GM19023 (cell line): ENCODE results near the gene C2CD4D.

Experiments used
- ATAC-seq: cut with Tn5 transposase; IDR thresholded peaks from one replicate; pipeline ENCODE4 v1.9.1; 2021; ENCODE audit warnings: mild to moderate bottlenecking, moderate library complexity; ENCODE audit not compliant: unreplicated experiment

Gene C2CD4D

DNA sequence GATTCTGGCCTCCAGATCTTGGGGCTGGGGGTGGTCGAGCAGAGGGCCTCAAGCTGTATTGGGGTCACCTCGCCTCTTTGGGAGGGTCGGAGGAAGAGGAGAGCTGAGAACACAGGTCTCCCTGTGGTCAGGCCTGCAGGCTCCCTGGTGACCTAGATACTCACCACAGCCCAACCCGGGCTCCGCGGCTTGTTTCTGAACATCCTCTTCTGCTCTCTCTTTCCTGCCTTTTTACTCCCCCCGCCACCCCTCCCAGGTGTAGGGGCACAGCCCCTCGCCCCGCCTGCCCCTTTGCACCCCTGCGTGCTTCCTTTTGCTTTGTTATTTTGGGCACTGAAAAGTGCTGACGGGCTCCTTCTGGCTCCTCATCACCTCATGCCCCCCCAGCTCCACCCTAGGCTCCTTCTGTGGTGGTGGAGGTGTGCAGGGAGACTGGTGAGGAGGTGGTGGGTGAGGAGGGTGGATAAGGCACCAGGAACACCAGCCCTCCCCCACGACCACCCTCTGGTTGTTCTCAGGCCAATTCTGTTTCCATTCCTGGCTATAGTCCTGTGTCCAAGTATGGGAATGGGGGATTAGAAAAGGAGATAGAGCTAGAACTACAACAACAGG lies 23.8 kb downstream of the C2CD4D start:
- ATAC-seq, result no peak

DNA sequence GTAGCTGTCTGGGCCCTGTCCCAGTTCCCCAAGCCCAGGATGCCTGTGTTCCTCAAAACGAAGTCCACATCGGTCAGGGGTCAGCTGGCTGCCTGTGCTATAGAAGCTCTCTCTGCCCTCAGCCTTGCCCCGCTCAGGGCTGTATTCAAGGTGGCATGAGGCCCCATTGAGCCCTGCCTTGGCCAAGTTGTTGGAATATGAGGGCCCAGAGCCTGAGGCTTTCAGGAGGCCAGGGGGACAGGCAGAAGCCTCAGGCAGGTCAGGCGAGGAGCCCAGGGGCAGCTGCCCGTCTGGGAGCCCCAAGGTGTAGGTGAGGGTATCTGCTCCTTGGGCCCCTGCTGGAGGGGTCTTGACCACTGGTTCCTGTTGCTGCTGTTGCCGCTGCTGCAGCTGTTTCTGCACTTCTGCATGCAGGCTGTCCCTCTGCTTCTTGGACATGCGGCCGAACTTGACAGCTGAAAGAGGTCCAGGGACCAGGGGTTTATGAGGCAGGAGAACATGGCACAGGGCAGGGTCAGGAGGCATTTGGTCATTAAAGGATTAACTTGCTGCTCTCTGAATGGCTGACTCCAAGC lies 24.6 kb downstream of the C2CD4D start:
- no peak for ATAC-seq

DNA sequence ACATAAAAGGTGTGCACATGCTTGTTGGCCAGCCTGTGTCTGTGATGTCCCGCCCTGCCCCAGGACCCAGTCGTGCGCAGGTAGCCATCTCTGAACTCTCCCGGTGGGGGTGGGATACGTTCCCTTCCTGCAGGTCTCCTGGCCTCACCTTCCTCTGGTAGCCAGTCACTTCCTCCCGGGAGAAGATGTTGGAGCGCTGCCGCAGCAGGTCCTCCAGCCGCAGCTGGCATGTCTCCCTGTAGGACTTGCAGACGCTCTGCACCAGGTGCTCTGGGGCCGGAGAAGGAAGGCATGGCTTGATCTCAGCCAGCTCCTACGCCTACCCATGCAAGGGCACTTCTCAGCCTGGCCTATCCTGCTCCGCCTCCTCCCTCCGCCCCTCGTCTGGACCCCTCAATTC lies 25.2 kb downstream of the C2CD4D start:
- no peak for ATAC-seq

DNA sequence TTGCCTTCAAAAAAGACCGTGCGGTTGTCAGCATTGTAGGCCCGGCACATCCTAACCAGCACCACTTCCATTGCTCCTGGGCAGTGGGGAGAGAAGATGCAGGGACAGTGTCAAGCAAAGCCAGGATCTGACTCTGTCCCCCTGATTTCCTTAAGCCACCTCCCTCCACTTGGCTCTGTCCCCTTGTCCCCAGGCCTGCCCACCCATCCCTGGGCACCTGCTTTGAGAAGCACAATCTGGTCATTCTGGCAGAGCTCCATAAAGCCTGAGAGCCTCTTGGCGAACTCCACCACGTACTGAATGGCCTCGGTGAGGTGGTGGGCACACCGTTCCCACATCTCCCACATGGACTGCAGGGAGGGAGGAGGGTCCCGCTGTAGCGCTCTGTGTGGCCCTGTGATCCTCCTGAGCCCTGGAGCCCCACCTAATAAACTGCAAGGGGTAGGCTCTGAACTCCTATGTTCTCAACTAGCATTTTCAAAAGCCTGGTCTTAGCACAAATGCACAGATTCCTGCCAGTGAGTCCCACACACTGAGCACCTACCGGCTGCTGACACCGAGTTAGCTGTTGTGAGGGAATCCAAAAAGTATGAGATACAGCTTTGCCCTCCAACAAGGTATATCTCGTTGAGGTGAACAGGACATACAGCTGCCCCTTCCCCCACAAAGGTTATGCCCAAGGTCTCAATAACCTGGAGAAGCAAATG lies 26.2 kb downstream of the C2CD4D start:
- no peak for ATAC-seq

DNA sequence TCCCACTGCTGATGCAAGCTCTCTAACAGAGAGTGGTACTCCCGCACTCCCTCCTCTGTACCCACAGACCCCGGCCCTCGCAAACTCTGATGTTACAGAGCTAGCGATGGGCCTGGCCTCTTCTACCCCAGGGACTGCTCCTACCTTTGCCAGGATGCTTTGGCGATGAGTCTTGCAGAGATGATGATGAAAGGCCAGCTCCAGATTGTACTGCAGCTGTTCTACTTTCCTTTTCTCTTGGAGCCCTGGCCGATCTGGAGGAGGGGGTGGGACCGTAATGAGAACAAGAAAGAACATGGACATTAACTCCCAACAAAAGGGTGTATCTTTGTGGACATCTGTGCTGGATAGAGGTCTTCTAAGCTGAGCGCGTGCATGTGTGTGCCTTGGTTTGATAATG lies 28.4 kb downstream of the C2CD4D start:
- no peak for ATAC-seq

DNA sequence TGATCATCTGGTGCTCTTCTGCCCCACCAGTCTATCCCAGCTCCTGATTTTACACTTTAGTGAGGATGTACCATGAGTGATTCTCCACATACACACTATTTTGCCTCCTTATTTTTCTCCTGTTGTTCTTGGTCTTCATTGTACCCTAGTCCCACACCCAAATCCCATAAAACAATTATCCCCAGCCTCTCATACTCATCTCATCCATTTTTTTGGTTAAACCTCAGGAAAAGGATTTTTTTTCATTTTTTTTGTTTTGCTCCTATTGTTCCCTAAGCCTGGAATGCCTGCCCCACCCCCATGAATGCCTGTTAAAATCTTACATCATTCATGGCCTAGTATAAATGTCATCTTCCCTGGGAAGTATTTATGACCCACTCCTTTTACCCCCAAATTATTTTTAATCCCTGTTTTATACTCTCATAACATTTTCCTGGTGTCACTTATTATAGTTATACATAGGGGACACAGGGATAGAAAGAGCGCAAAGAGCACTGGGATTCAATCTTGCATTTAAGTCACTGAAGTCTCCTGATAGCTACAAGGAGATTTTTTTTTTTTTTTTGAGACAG lies 29.5 kb downstream of the C2CD4D start:
- no peak for ATAC-seq

DNA sequence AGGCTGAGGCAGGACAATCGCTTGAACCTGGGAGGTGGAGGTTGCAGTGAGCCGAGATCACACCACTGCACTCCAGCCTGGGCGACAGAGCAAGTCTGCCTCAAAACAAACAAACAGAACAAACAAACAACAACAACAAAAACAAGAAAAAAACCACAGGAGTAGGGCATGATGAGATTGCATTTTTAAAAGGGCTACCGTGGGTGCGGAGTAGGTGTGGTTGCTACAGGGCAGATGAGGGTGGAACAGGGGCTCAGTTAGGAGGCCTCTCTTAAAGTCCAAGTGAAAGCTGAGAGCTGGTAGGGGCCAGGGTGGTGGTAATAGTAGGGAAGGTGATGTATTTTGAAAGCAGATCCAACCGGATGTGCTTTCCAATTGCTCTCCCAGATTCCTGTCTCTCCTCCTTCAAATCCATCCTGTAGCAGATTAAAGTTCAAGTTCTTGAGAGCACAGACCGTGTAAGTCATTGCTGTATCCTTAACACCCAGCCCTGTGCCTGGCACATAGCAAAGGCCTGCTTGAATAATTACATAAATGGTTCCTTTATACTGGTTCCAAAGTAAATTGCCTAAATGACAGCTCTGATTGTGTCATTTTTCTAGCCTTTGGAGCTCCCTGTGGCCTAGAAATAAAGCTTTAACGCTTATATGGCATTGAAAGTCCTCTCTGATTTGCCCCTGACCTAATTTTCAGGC lies 30.2 kb downstream of the C2CD4D start:
- ATAC-seq, result no peak

DNA sequence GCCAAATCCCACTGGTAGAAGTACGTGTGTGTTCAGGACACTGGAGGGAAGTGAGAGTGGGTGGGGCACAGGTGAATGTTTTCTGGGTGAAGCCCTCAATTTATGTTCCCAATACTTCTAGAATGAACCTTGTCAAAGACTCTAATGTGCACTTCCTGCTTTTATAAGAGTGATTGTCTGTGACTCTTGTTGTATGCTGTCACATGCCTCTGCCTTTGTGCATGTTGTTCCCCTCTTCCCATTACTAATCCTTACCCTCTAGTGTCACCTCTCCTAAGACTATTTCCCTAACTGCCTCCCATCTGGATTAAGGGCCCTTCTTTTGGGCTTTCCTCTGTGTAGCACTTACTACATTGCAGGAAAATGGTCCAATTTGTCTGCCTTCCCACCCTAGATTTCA lies 31.9 kb downstream of the C2CD4D start:
- no peak for ATAC-seq

DNA sequence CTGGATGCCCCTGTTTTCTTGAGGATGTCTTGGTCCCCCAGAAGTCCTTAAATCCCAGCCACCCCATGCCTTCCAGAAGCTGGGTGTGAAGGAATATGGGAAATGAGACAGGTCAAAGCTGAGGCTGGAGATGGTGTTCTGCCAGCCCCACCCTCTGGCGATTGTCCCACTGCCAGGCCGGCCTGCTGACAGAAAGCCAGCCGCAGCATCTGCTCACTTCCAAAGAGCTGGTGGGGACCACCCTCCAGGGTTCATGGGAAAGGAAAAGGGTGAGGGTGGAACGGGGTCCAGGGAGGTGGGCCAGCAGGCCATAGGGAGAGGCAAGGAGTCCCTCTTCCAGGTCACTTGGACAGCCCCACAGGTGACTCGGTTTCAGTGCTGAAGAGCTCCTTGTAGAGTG lies 32.5 kb downstream of the C2CD4D start:
- ATAC-seq, result no peak

DNA sequence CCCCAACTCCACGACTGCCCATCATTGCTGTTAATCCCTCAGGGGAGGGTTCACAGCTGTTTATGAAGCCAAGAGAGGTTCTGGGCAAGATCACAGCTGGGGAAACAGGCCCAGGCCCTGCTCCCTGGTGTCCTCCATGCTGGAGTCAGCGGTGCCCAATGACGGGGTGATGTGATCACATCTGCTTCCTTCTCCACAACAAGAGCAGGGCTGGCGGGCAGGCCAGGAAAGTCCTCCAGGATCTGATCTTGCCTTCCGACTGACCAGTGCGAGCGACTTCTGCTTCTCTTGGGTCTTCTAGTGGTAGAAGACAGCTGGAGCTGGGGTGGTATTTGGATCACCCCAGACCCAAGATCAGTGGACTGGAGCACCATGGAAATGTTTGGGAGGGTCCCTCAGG lies 33.5 kb downstream of the C2CD4D start:
- ATAC-seq, result no peak

DNA sequence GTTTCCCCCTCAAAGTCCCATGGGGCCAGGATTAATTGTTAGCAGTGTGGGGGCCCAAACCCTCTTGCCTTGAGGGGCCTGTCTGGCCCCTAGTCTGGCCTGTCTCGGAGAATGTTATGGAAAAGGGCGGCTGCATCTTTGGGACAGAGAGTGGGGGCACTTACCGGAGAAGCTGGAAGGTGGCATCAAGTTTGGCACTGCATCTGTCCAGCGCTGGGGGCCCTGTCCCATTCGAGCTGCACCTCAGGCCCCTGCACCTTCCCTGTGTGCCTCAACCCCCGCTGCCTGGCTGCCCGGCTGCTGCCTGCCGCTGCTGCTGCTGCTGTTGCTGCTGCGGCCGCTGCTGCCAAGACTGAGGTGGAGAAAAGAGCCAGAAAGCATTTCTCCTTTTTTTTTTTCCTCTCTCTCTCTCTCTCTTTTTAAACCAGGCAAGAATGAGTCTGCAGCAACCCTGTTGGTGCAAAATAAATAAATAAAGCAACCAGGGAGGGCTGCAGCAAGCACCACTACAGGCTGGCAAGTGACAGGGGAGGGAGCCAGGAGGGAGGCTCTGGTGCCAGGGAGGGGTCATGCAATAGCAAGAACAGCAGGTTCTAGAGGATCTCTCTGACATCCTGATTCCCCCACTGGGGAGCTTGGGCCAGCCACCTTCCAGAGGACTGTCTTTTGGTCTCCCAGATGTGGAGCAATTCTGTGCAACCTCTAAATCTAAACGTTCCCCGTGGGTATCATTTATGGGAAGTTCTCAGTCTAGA lies 34.4 kb downstream of the C2CD4D start, which contains the start of gene LINGO4:
TSS of gene LINGO4 (minus strand) at position 354 of the 755 bp plus-strand sequence. CDS start 2,715 bp downstream, outside the sequence.
- ATAC-seq, result no peak

DNA sequence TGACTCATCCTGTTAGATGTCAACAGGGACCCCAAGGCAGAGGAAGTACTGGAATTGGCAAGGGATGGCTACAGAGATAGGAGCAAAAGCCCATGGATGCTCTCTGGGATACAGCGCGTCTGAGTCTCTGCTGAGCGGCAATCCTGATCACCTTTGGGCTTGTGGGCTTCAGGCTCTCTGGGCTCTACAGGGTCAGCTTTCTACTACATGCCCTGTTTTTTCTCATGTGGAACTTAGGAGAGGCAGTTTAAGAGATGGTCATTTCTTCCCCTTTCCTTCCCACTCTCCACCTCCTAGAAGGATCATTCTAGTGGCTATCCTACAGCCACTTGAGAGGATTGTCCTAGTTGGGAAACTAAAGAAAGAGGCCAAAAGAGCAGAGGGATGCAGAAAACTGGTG lies 35.7 kb downstream of the C2CD4D start:
- ATAC-seq, result no peak

DNA sequence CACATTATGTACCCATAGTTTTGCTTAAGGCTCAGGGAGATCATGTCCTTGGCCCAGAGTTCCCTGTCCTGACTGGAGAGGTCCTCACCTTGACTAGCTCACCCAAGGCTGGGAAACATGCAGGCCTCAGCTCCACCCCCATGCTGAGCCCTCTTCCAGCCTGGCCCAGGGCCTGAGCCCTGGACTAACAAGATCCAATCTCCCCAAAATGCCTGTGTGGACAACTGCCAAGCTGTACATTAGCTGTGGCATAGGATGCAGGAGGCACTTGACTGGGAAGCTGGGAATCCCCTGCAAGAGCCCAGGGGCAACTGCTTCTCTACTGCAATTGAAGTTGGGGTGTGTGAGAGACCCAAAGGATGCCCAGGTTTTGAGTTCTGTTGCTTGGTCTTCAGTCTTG lies 36.5 kb downstream of the C2CD4D start:
- ATAC-seq, result no peak

DNA sequence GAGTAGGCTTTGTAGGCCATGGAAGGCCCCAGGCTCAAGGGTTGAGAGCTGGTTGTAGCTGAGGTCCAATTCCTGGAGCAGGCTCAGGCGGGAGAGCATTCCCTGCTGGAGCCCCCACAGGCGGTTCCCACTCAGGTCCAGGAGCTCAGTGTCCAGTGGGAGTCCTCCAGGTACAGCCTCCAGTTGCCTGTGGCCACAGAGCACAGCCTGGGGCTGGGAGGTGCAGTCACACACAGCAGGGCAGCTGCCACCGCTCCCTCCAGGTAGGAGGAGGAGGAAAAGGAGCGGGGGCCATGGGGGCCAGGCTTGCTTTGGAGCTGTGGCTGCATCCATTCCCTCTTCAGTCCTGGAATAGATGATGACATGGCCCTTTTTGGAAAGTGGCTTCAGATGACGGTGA lies 37.2 kb downstream of the C2CD4D start:
- ATAC-seq, result no peak

DNA sequence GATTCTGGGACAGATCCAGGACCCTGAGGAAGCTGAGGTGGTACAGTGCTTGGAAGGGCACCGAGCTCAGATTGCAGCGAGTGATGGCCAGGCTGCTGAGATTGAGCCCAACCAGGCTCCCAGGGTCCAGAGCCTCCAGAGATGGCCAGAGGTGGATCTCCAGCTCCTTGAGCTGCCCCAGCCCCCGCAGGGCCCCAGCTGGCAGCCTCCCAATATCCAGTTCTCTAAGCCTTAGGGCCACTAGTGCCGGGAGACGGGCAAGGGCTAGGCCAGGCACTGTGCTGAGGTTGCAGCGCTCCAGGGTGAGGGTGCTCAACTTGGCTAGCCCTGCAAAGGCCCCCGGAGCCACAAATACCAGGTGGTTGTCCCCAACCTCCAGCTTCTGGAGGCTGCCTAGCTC lies 37.8 kb downstream of the C2CD4D start:
- ATAC-seq, result no peak

DNA sequence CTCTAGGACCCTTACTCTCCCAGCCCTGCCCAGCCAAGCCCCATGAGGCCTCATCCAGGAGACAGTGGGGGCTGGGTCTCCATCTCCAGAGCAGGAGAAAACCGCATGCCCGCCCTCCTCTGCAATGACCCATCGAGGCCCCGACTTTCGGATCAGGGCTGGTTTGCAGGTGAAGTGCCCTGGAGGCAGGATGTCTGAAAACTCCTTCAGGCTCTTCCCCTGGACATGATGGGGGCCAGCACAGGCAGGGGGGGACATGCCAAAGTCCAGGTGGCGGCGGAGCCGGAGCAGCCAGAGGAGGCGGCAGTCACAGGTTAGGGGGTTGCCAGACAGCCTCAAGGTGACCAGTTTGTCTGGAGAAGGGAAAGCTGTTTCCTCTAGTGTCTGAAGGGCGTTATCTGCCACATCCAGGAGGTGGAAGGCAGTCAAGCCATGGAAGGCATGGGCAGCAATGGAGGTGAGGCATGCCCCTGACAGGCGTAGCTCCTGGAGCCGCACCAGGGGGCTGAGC lies 38.3 kb downstream of the C2CD4D start:
- ATAC-seq, result no peak

DNA sequence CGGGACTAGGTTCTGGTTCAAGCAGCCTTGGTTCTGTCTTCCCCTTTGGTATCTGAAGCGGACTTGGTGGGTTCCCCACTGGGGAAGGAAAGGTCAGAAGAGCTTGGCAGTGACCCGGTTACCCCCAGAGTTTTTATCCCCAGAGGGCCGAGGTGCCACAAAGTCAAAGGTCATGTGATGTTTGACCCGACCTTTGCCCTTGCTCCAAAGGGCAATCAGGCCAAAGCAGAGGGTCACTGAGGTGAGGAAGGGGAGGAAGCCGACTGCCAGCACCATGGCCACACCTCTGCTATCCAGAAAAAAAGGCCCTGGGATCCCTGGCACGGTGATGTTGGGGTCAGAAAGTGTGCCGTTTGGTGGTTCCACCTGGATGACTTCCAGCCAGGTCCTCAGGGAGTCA lies 38.8 kb downstream of the C2CD4D start:
- ATAC-seq, result no peak

DNA sequence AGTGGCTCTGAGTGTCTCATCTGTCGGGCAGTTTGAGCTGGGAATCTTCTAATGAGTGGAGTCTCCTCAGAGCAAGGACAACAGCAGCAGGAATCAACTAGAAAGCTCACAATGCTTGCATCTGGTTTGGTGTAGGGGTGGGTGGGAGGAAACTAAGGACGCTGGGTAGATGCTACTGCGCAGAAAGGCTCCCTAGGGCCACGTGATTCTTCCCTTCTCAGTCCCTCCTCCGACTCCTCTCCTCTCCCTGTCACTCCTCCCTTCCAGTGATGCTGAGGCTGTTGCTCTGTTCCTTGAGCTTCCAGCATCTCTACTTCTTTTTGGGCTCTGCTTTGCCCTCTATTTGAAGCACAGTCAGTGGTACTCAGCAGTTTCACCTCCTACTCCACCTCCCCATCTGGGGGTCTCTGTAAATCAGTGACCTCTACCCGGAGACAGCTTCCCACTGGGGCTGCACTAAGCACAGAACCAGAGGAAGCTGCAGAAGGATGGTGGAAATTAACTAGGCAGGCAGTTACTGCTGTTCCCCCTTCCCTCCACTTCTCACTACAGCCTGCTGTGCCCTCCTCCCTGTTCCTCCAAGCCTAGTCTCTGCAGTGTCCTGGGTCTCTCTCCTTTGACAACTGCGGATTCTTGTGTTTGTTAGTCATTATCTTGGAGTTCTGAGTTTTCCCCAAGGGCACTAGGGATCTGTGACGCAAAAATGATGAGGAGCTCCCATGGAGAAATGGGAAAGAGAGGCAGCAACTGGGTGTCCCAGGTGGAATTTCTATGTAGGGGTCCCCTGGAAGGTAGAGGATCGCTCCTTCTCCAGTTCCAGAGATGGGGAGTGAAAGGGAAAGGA lies 40.2 kb downstream of the C2CD4D start:
- no peak for ATAC-seq

DNA sequence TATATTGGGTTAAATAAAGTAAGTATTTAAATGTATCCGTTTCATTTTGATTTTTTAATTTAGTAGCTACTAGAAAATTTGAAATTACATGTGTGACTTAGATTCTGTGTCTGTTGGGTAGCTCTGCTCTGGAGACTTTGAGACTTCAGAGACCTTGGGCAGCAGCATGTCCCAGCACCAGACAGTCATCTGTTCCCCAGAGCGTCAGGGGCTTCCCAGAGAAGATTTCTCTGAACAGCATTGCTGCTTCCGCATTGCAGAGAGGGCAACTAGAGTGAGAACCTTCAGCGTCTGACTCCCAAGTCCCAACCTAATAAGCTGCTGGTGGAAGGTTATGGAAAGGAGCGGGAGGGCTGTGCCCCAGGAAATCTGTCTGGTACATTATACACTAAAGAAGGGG lies 41.0 kb downstream of the C2CD4D start:
- ATAC-seq, result no peak
